Measurements from ENCODE around the gene DDN.

DNA sequence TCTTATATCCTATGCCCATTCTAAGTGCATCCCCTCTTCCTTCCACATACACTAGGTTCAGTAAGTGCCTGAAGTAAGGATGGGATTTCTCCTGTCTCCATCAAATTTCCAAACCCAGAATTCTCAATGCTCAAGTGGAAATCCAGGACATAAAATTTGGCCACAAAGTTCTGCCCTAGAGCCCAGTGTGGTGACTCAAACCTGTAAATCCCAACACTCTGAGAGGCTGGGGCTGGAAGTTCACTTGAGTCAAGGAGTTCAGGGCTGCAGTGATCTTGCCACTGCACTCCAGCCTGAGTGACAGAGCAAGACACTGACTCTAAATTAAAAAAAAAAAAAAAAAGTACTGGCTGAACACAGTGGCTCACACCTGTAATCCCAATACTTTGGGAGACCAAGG lies 37.4 kb downstream of the DDN start:
- TF ChIP-seq, protein P1, sequence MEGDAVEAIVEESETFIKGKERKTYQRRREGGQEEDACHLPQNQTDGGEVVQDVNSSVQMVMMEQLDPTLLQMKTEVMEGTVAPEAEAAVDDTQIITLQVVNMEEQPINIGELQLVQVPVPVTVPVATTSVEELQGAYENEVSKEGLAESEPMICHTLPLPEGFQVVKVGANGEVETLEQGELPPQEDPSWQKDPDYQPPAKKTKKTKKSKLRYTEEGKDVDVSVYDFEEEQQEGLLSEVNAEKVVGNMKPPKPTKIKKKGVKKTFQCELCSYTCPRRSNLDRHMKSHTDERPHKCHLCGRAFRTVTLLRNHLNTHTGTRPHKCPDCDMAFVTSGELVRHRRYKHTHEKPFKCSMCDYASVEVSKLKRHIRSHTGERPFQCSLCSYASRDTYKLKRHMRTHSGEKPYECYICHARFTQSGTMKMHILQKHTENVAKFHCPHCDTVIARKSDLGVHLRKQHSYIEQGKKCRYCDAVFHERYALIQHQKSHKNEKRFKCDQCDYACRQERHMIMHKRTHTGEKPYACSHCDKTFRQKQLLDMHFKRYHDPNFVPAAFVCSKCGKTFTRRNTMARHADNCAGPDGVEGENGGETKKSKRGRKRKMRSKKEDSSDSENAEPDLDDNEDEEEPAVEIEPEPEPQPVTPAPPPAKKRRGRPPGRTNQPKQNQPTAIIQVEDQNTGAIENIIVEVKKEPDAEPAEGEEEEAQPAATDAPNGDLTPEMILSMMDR (optimal IDR thresholded peaks at IDR 0.05 in 1 of 3, IDR thresholded peaks at IDR 0.05 in 1 of 3, conservative IDR thresholded peaks at IDR 0.05 in 1 of 3; ENCODE audit: extremely low read depth in 1 of 3, insufficient read depth in 2 of 3, low read length in 3 of 3), result no peak
- TF ChIP-seq EZH2 (IDR thresholded peaks at IDR 0.05; ENCODE audit: low read length), result no peak

All from keratinocyte (primary cell).